Endothelial cell (in vitro differentiated cells): Measurements from ENCODE around the gene PHKG1. TPM values are rescaled to one million over a fixed set of nuclear protein-coding genes. Genes with fewer than 3 reads are reported as not detected.
"Not testable (repeated sequence)": the region's sequence is repeated elsewhere in the genome, so short reads cannot be mapped to it uniquely, and the experiment has no call there.

Experiments used
- DNase-seq: peaks from one replicate; pipeline ENCODE4 v3.0.0; 2021; ENCODE audit warnings: low spot score
- H3K27ac Mint-ChIP-seq: one replicate; pipeline ENCODE4 v1.8.0; 2021; ENCODE audit warnings: mixed read lengths, inconsistent platforms; ENCODE audit not compliant: unreplicated experiment
- H3K27me3 Mint-ChIP-seq: one replicate; pipeline ENCODE4 v1.8.0; 2021; ENCODE audit warnings: mild to moderate bottlenecking, moderate library complexity, mixed read lengths, inconsistent platforms; ENCODE audit not compliant: unreplicated experiment
- H3K36me3 Mint-ChIP-seq: one replicate; pipeline ENCODE4 v1.8.0; 2021; ENCODE audit warnings: mild to moderate bottlenecking, low read depth, mixed read lengths, inconsistent platforms; ENCODE audit not compliant: unreplicated experiment
- H3K4me1 Mint-ChIP-seq: one replicate; pipeline ENCODE4 v1.8.0; 2021; ENCODE audit warnings: mild to moderate bottlenecking, mixed read lengths, inconsistent platforms; ENCODE audit not compliant: unreplicated experiment
- H3K4me3 Mint-ChIP-seq: one replicate; pipeline ENCODE4 v1.8.0; 2021; ENCODE audit warnings: mild to moderate bottlenecking, mixed read lengths, inconsistent platforms; ENCODE audit not compliant: unreplicated experiment
- H3K9me3 Mint-ChIP-seq: one replicate; pipeline ENCODE4 v1.8.0; 2021; ENCODE audit warnings: mixed read lengths, inconsistent platforms; ENCODE audit not compliant: unreplicated experiment
- total RNA-seq: library from RNA; stranded (reverse); fragmentation: NEBNext Ultra II Directional; extraction: Animal tissue kit (Norgen Biotek cat#: 25700); gene quantifications from one replicate; pipeline ENCODE4 v1.2.1, GENCODE V29; 2021; ENCODE audit not compliant: unreplicated experiment
- TF ChIP-seq, protein P1 (sequence below): fragments of 200-600 bp; sonication (generic); IDR thresholded peaks from one replicate; pipeline ENCODE4 v1.5.0; 2021; ENCODE audit warnings: antibody characterized with exemption; ENCODE audit not compliant: unreplicated experiment

Gene PHKG1
- total RNA-seq, 1 donor from 2014 or later: not detected

DNA sequence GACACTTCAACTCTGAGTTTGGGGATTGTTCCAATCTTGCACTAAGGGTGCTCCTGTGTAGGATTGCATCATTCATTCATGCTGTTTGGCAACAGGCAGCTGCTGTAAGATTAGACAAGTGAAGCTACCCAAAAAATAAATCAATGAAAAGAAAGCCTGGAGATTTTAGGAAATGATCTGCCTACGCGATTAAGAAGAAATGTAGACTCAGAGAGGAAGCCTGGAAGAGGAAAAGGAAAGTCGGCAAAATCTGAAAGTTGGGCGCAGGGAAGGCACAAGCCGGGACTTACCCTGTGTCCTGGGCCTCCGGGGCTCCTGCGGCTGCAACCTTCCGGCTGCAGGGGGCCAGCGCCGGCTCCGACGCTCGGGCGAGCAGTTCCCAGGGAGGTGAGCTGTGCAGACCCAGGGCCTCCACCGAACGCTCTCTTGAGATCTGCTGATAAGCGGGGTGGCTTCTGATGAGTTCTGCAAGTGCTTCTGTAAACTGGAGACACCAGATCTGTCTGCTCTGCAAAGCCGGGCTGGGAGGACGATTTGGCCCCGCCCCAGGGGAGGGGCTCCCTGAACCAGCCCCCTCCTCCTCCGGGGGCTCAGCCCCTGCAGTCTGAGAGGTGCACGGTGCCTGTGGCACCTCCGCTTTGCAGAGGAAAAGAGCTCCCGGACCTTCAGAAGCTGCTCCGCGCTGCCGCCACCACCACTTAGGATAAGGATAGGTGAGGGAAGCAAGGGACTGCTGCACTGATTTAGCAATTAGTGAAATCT, 58.9 kb downstream of the PHKG1 start:
- peak; percentile 79 for DNase-seq
- Mint-ChIP-seq H3K4me3 (peak overlapping the region; percentile 93), H3K36me3 (no peaks in the 10 kb centered on the region), H3K27me3 (peaks cover 5% of the 10 kb centered on the region), H3K27ac (peak overlapping the region; percentile 92), H3K9me3 (no peaks in the 10 kb centered on the region), H3K4me1 (peaks cover 13% of the 10 kb centered on the region)
- TF ChIP-seq, protein P1, sequence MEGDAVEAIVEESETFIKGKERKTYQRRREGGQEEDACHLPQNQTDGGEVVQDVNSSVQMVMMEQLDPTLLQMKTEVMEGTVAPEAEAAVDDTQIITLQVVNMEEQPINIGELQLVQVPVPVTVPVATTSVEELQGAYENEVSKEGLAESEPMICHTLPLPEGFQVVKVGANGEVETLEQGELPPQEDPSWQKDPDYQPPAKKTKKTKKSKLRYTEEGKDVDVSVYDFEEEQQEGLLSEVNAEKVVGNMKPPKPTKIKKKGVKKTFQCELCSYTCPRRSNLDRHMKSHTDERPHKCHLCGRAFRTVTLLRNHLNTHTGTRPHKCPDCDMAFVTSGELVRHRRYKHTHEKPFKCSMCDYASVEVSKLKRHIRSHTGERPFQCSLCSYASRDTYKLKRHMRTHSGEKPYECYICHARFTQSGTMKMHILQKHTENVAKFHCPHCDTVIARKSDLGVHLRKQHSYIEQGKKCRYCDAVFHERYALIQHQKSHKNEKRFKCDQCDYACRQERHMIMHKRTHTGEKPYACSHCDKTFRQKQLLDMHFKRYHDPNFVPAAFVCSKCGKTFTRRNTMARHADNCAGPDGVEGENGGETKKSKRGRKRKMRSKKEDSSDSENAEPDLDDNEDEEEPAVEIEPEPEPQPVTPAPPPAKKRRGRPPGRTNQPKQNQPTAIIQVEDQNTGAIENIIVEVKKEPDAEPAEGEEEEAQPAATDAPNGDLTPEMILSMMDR: no peak

GRCh38 chr7:56032578-56032977, 60.2 kb downstream of the PHKG1 start:
- not testable (repeated sequence) for H3K9me3 Mint-ChIP-seq, H3K27me3 Mint-ChIP-seq, DNase-seq, H3K36me3 Mint-ChIP-seq, H3K4me3 Mint-ChIP-seq, H3K27ac Mint-ChIP-seq
- H3K4me1 Mint-ChIP-seq: peaks cover 13% of the 10 kb centered on the region

GRCh38 chr7:56031556-56031955, 61.2 kb downstream of the PHKG1 start:
- H3K27me3 Mint-ChIP-seq, DNase-seq, H3K9me3 Mint-ChIP-seq, H3K36me3 Mint-ChIP-seq: not testable (repeated sequence)
- Mint-ChIP-seq H3K4me3 (peak overlapping the region; percentile 82), H3K27ac (peak overlapping the region; percentile 87), H3K4me1 (peaks cover 13% of the 10 kb centered on the region)

DNA sequence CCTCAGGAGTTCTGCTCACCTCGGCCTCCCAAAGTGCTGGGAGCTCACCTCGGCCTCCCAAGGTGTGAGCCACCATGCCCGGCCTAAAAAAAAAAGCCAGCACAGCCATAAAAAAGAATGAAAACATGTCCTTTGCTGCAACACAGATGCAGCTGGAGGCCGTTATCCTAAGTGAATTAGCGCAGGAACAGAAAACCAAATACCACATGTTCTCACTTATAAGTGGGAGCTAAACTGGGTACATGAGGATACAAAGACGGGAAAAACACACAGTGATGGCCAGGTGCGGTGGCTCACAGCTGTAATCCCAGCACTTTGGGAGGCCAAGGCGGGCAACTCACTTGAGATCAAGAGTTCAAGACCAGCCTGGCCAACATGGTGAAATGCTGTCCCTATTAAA, 62.4 kb downstream of the PHKG1 start:
- Mint-ChIP-seq H3K27ac (no peak overlapping the region), H3K4me1 (peaks cover 13% of the 10 kb centered on the region), H3K27me3 (peaks cover 7% of the 10 kb centered on the region), H3K36me3 (peaks cover 8% of the 10 kb centered on the region), H3K9me3 (no peaks in the 10 kb centered on the region), H3K4me3 (no peak overlapping the region)
- TF ChIP-seq, protein P1: no peak
- no peak for DNase-seq

Other genes starting within 250 kb of the PHKG1 start
- not detected for gene SEPTIN14, start 230.2 kb downstream of the PHKG1 start, total RNA-seq
- 4.4 TPM for gene ZNF713, start 205.5 kb downstream of the PHKG1 start, total RNA-seq
- gene MRPS17, start 141.1 kb downstream of the PHKG1 start, total RNA-seq: 11.7 TPM
- 39.4 TPM for gene NIPSNAP2, start 128.4 kb downstream of the PHKG1 start, total RNA-seq
- 38.1 TPM for gene PSPH, start 41.5 kb downstream of the PHKG1 start, total RNA-seq
- 174 TPM for gene CCT6A, start 41.2 kb downstream of the PHKG1 start, total RNA-seq
- 110 TPM for gene SUMF2, start 28.7 kb downstream of the PHKG1 start, total RNA-seq
- gene CHCHD2, start 13.5 kb upstream of the PHKG1 start, total RNA-seq: 1.7 TPM
- not detected for gene NUPR2, start 23.5 kb upstream of the PHKG1 start, total RNA-seq